Smooth muscle cell (in vitro differentiated cells): ENCODE measurements around the gene COPS8. TPM values are rescaled to one million over a fixed set of nuclear protein-coding genes. Genes with fewer than 3 reads are reported as not detected.

ENCODE experiments used
- DNase-seq: peaks from one replicate; lab custom pipeline; 2025; ENCODE audit not compliant: unreplicated experiment; lab: John Stamatoyannopoulos, UW
- H2AFZ ChIP-seq: fragments of 200-600 bp; sonication (generic); 2 replicates; pipeline ENCODE4 v1.6.0; 2016; ENCODE audit warnings: antibody characterized with exemption, low read depth, mild to moderate bottlenecking
- H3F3A ChIP-seq: fragments of 200-600 bp; sonication (generic); 2 replicates; pipeline ENCODE4 v1.6.0; 2017; ENCODE audit warnings: antibody characterized with exemption, low read depth
- H3K27ac ChIP-seq: fragments of 200-600 bp; sonication (generic); 2 replicates; pipeline ENCODE4 v1.5.1; 2016; ENCODE audit warnings: low read depth, mild to moderate bottlenecking
- H3K27me3 ChIP-seq: fragments of 200-600 bp; sonication (generic); 2 replicates; pipeline ENCODE4 v1.6.1; 2016; ENCODE audit warnings: low read depth, mild to moderate bottlenecking
- H3K36me3 ChIP-seq: fragments of 200-600 bp; sonication (generic); 2 replicates; pipeline ENCODE4 v1.5.1; 2016; ENCODE audit warnings: low read depth
- H3K4me1 ChIP-seq: fragments of 200-600 bp; sonication (generic); 2 replicates; pipeline ENCODE4 v1.5.1; 2016; ENCODE audit warnings: low read depth
- H3K4me2 ChIP-seq: fragments of 200-600 bp; sonication (generic); 2 replicates; pipeline ENCODE4 v1.6.0; 2016; ENCODE audit warnings: mild to moderate bottlenecking
- H3K4me3 ChIP-seq: fragments of 200-600 bp; sonication (generic); 2 replicates; pipeline ENCODE4 v1.5.1; 2016; ENCODE audit warnings: mild to moderate bottlenecking
- H3K79me2 ChIP-seq: fragments of 200-600 bp; sonication (generic); 2 replicates; pipeline ENCODE4 v1.6.0; 2016; ENCODE audit warnings: low read depth, mild to moderate bottlenecking
- H3K9ac ChIP-seq: fragments of 200-600 bp; sonication (generic); 2 replicates; pipeline ENCODE4 v1.6.0; 2016; ENCODE audit warnings: low read depth
- H3K9me3 ChIP-seq: fragments of 200-600 bp; sonication (generic); replicated peaks from 2 replicates; pipeline ENCODE4 v1.5.1; 2016; ENCODE audit warnings: low read depth
- H4K20me1 ChIP-seq: fragments of 200-600 bp; sonication (generic); 2 replicates; pipeline ENCODE4 v1.6.0; 2016; ENCODE audit warnings: low read depth
- WGBS: methylation state at CpG from one replicate; pipeline ENCODE4 v1.1.7; 2016; ENCODE audit warnings: low lambda C conversion rate; 5-methylcytosine and 5-hydroxymethylcytosine counted together
- polyA plus RNA-seq: library from polyadenylated mRNA; unstranded; fragments of >200 nt; fragmentation: Nextera tagmentation; extraction: Ambion mirVana; gene quantifications from 2 replicates; pipeline ENCODE4 v1.2.1, GENCODE V29; 2016
- total RNA-seq: library from RNA; depleted of rRNA; stranded (reverse); fragments of >200 nt; gene quantifications from 2 replicates; pipeline ENCODE4 v1.2.3, GENCODE V29; 2014
- TF ChIP-seq, protein P1 (sequence below): fragments of 200-600 bp; sonication (generic); IDR thresholded peaks from 2 replicates; pipeline ENCODE4 v1.5.1; 2017; ENCODE audit warnings: borderline replicate concordance, mild to moderate bottlenecking, antibody characterized with exemption; ENCODE audit not compliant: insufficient read depth, poor library complexity, severe bottlenecking

COPS8 gene
- total RNA-seq (159 and 194 TPM in 2 replicates), polyA plus RNA-seq (130 and 132 TPM in 2 replicates)

- TF ChIP-seq, protein P1, sequence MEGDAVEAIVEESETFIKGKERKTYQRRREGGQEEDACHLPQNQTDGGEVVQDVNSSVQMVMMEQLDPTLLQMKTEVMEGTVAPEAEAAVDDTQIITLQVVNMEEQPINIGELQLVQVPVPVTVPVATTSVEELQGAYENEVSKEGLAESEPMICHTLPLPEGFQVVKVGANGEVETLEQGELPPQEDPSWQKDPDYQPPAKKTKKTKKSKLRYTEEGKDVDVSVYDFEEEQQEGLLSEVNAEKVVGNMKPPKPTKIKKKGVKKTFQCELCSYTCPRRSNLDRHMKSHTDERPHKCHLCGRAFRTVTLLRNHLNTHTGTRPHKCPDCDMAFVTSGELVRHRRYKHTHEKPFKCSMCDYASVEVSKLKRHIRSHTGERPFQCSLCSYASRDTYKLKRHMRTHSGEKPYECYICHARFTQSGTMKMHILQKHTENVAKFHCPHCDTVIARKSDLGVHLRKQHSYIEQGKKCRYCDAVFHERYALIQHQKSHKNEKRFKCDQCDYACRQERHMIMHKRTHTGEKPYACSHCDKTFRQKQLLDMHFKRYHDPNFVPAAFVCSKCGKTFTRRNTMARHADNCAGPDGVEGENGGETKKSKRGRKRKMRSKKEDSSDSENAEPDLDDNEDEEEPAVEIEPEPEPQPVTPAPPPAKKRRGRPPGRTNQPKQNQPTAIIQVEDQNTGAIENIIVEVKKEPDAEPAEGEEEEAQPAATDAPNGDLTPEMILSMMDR = no peak
- Histone ChIP-seq H3K4me1 (peaks cover 17% of the 10 kb centered on the region), H3K27ac (peak within 1 kb of the TSS; percentile 91), H4K20me1 (no peaks in the 10 kb centered on the region), H2AFZ (peak within 1 kb of the TSS; percentile 90), H3K4me3 (peak within 1 kb of the TSS; percentile 86), H3K9ac (peak within 1 kb of the TSS; percentile 96), H3K4me2 (peak within 1 kb of the TSS; percentile 94), H3K27me3 (no peaks in the 10 kb centered on the region), H3K9me3 (no peaks in the 10 kb centered on the region), H3F3A (peaks cover 14% of the 10 kb centered on the region), H3K79me2 (peaks cover 63% of the 10 kb centered on the region), H3K36me3 (no peaks in the 10 kb centered on the region)
- WGBS = 1% methylated on average over 85 of the region's 86 CpGs
- DNase-seq = peak; percentile 79
Measured at GRCh38 chr2:237085248-237086221, at the start of gene COPS8. Gene COPS8, plus strand, starts transcription at chr2:237085889. Its CDS starts 76 bp downstream, at chr2:237085965.

DNA sequence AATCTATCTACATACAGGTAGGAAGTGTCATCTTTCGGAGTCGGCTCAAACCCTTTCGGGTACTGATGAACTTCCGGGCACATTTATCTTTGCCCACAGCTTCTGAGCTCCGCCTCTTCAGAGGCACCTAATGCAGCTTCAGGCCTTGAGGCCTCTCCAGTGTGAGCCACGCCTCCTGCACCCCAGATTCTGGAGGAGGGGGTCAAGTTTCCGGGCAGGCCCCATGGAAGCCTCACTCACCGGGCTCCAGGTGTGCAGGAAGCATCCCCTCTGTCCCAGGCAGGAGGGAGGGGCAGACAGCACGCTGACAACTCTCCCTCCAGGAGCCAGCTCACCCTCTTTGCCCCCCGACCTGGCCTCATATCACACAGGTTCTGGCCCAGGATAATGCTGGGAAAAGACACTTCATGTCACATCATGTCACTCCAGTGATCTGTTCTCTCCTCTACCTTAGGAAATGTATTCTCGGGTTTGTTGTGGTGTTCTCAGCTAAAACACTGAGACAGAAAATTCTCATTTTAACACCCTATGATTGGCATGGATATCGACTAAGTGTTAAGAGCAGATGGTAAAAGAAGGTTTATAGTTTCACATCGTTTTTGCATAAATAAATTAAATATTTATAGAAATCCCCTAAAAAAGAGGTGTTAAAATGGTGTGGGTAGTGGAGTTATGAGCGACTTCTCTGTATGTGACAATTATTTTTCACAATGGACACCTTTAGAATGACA is 46.2 kb upstream of the COPS8 start:
- Histone ChIP-seq H2AFZ (no peak overlapping the region), H3K27me3 (no peaks in the 10 kb centered on the region), H3F3A (no peaks in the 10 kb centered on the region), H4K20me1 (no peaks in the 10 kb centered on the region), H3K4me2 (no peak overlapping the region), H3K4me1 (no peaks in the 10 kb centered on the region), H3K79me2 (no peaks in the 10 kb centered on the region), H3K27ac (no peak overlapping the region), H3K4me3 (no peak overlapping the region), H3K9ac (no peak overlapping the region), H3K9me3 (no peaks in the 10 kb centered on the region), H3K36me3 (no peaks in the 10 kb centered on the region)
- DNase-seq = no peak
- 94% methylated on average over 14 of the region's 14 CpGs for WGBS
- TF ChIP-seq, protein P1 = no peak

DNA sequence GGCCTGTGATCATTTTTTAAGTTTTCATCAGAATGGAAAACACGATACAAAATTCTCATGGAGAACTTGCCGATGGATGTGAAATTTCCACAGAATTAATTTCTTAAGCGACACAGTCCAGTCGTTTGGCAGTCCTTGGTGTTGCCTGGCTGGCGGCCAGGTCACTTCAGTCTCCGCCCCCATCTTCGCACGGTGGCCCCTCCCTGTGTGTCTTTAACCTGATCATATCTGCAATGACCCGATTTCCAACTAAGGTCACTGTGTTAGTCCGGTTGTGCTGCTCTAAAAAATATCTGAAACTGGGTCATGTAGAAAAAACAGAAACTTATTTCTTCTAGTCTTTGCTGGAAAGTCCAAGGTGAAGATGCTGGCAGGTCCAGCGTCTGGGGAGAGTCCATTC is 44.5 kb upstream of the COPS8 start:
- Histone ChIP-seq H3K27ac (no peak overlapping the region), H3K9ac (no peak overlapping the region), H3F3A (no peaks in the 10 kb centered on the region), H3K36me3 (no peaks in the 10 kb centered on the region), H3K4me1 (no peaks in the 10 kb centered on the region), H3K4me2 (no peak overlapping the region), H3K9me3 (no peaks in the 10 kb centered on the region), H3K4me3 (no peak overlapping the region), H3K27me3 (no peaks in the 10 kb centered on the region), H4K20me1 (no peaks in the 10 kb centered on the region), H2AFZ (no peak overlapping the region), H3K79me2 (no peaks in the 10 kb centered on the region)
- TF ChIP-seq, protein P1 = no peak
- DNase-seq = no peak
- 88% methylated on average over 11 of the region's 11 CpGs for WGBS
